ENCODE measurements around the gene NEK6.

GRCh38 chr9:124266826-124267201 is 9.1 kb downstream of the NEK6 start:
- TF ChIP-seq CTCF (IDR thresholded peaks at IDR 0.05 in 2 of 3, conservative IDR thresholded peaks at IDR 0.05 in 1 of 3; ENCODE audit: control insufficient read depth in 2 of 3, extremely low read depth in 1 of 3, insufficient read depth in 1 of 3, low read depth in 3 of 3, low read length in 3 of 3): no peak
- no peak for TF ChIP-seq POLR2A (IDR thresholded peaks at IDR 0.05; ENCODE audit: low read depth, low read length)

Data from GM12878 (cell line).